ENCODE measurements around the gene CFAP69.

Gene CFAP69

DNA sequence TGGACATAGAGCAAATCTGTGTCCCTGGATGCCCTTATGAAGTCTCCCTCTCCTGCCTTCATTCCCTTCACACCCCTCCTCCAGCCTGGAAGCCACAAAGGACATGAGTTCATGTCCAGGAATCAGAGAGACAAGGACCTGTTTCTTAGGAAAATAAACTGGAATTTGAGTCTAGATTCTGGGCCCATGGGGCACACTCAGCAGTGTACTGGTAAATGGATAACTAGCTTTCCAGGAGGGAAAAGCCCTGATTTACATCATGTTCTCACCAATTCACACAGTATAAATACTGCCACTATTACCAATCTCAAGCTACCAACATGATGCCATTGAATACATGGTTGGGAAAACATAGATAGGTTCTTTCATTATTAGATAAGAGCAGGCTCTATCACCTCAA is 66.2 kb downstream of the CFAP69 start:
- Mint-ChIP-seq H3K9me3 (no peaks in the 10 kb centered on the region), H3K27ac (no peak overlapping the region)
- no peak for DNase-seq

DNA sequence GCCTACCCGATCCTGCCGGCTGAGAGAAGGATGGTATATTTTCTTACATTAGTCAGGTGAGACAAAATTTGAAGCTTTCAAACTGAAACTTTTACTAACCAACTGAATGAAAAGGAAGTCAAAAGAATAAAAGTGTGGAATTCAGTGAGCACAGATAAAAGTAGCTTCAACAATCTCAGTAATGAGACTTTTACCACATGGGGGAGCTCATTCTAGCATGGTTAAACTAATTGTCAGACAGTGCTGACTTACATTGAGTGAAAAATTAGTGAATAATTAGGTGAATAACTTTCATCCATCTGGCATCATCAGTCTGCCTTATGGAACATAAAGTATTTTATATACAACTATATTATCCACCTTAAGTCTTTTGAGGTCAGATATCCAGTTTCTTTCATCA is 67.8 kb downstream of the CFAP69 start:
- Mint-ChIP-seq H3K9me3 (no peaks in the 10 kb centered on the region), H3K27ac (no peak overlapping the region), H3K4me1 (no peaks in the 10 kb centered on the region), H3K4me3 (no peak overlapping the region), H3K36me3 (ENCODE audit: low read depth) (no peaks in the 10 kb centered on the region), H3K27me3 (ENCODE audit: low read depth, poor library complexity) (peaks cover 8% of the 10 kb centered on the region)
- TF ChIP-seq, protein P1, sequence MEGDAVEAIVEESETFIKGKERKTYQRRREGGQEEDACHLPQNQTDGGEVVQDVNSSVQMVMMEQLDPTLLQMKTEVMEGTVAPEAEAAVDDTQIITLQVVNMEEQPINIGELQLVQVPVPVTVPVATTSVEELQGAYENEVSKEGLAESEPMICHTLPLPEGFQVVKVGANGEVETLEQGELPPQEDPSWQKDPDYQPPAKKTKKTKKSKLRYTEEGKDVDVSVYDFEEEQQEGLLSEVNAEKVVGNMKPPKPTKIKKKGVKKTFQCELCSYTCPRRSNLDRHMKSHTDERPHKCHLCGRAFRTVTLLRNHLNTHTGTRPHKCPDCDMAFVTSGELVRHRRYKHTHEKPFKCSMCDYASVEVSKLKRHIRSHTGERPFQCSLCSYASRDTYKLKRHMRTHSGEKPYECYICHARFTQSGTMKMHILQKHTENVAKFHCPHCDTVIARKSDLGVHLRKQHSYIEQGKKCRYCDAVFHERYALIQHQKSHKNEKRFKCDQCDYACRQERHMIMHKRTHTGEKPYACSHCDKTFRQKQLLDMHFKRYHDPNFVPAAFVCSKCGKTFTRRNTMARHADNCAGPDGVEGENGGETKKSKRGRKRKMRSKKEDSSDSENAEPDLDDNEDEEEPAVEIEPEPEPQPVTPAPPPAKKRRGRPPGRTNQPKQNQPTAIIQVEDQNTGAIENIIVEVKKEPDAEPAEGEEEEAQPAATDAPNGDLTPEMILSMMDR (IDR thresholded peaks at IDR 0.05) = no peak
- no peak for DNase-seq

More for the DNA sequence above, 66.2 kb downstream of the CFAP69 start:
- Mint-ChIP-seq H3K27me3 (ENCODE audit: low read depth, poor library complexity) (peaks cover 4% of the 10 kb centered on the region), H3K4me1 (no peaks in the 10 kb centered on the region), H3K36me3 (ENCODE audit: low read depth) (no peaks in the 10 kb centered on the region), H3K4me3 (no peak overlapping the region)
- TF ChIP-seq, protein P1 (IDR thresholded peaks at IDR 0.05) = no peak

DNA sequence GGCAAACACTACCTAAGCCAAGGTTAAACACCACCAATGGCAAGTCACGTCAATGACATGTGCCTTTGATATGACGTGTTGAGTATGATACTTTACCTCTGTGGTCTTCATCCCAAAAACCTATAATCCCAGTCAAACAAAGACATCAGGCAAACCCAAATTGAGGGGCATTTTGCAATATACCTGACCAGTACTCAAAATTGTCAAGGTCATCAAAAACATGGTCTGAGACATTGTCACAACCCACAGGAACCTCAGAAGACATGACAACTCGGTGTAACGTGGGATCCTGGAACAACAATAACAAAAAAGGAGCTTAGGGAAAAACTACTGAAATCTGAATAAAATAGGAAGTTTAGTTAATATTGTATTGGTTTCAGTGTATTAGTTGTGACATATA is 68.9 kb downstream of the CFAP69 start:
- no peak overlapping the region for H3K4me3 Mint-ChIP-seq
- H3K4me1 Mint-ChIP-seq = no peaks in the 10 kb centered on the region
- peaks cover 17% of the 10 kb centered on the region for H3K27me3 Mint-ChIP-seq (ENCODE audit: low read depth, poor library complexity)
- no peaks in the 10 kb centered on the region for H3K36me3 Mint-ChIP-seq (ENCODE audit: low read depth)
- no peaks in the 10 kb centered on the region for H3K9me3 Mint-ChIP-seq
- no peak overlapping the region for H3K27ac Mint-ChIP-seq
- TF ChIP-seq, protein P1 (IDR thresholded peaks at IDR 0.05) = no peak
- no peak for DNase-seq

DNA sequence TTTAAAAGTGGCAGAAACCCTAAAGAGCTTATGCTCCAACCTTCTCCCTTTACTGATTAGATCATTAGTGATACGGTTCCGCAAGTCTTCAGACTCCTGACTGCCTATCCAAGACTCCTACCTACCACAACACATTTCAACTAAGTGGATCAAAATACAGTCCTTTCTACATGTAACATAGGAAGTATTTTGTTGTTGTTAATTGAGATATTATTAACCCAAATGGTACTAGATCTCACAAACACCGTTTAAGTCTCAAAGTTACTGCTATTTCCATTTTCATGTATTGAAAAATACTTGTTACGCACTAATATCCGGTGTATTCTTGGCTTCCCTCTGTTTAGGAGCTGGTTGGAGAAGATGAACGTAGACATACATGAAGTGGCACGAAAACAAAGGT is 75.0 kb downstream of the CFAP69 start:
- H3K36me3 Mint-ChIP-seq (ENCODE audit: low read depth) = no peaks in the 10 kb centered on the region
- peaks cover 68% of the 10 kb centered on the region for H3K27me3 Mint-ChIP-seq (ENCODE audit: low read depth, poor library complexity)
- peaks cover 10% of the 10 kb centered on the region for H3K4me1 Mint-ChIP-seq
- H3K9me3 Mint-ChIP-seq = no peaks in the 10 kb centered on the region
- DNase-seq = no peak
- TF ChIP-seq, protein P1 (IDR thresholded peaks at IDR 0.05) = no peak
- H3K27ac Mint-ChIP-seq = no peak overlapping the region
- peak overlapping the region; percentile 84 for H3K4me3 Mint-ChIP-seq

DNA sequence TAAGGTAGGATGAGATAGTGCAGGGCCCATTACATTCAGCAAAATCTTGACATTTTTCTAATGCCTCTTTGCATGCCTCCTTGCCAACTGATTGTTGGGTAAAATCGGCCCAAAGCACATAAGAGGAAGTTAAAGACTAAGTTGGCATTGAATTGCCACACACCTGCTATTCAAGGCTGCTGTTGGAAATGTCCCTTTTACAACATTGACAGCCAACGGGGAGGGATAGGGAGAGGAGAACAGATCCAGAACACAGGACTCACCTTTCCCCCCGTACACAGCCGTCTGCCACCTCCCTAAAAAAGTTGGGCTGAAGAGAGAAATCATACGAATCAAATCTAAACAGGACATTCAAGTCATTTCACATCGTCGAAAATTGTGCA is 75.4 kb downstream of the CFAP69 start:
- Mint-ChIP-seq H3K27ac (no peak overlapping the region), H3K36me3 (ENCODE audit: low read depth) (no peaks in the 10 kb centered on the region), H3K27me3 (ENCODE audit: low read depth, poor library complexity) (peaks cover 72% of the 10 kb centered on the region), H3K9me3 (no peaks in the 10 kb centered on the region), H3K4me3 (peak overlapping the region; percentile 84), H3K4me1 (peaks cover 10% of the 10 kb centered on the region)
- TF ChIP-seq, protein P1 (IDR thresholded peaks at IDR 0.05) = no peak
- DNase-seq = no peak

DNA sequence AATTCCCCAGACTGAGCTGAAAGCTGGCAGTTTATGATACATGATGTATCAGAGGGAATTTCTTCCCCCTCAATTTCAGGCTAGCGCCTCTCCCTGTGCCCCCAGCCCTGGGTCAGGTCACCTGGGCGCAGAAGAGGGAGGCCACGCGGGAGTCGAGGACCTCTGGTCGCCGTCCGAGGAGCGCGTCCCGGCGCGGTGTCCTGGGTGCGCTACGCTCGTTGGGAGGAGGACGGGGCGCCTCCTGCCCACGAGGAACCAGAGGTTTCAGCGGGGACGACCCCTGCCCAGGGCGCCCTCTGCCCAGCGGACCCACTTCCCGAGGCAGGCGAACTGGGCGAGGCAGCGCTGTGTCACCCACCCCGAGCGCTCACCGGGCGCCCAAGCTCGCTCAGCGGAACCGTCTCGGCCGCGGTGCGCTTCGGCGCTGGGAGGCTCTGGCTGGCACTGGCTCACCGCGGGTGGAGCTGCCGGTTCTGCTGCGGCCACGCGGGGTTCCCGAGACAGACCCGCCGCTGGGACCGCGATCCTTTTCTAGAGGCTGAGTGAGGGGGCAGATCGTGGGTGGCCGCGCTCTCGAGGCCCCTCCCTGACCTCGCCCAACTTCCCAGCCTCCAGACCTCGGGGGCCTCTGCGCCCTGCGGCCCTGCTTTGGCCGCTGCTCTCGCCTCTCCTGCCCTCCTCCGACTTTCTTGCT is 76.0 kb downstream of the CFAP69 start, which contains the start of gene FAM237B:
Gene FAM237B (minus strand): TSS at position 504 of the 694 bp plus-strand sequence. CDS start 1,556 bp downstream, outside the sequence.
- DNase-seq = peak; percentile 70
- no peaks in the 10 kb centered on the region for H3K36me3 Mint-ChIP-seq (ENCODE audit: low read depth)
- no peaks in the 10 kb centered on the region for H3K9me3 Mint-ChIP-seq
- H3K4me1 Mint-ChIP-seq = peaks cover 10% of the 10 kb centered on the region
- peak within 1 kb of the TSS; percentile 84 for H3K4me3 Mint-ChIP-seq
- no peak within 1 kb of the TSS for H3K27ac Mint-ChIP-seq
- H3K27me3 Mint-ChIP-seq (ENCODE audit: low read depth, poor library complexity) = peaks cover 72% of the 10 kb centered on the region
- TF ChIP-seq, protein P1 (IDR thresholded peaks at IDR 0.05) = no peak
